HCT116 (cell line): ENCODE measurements around the gene KLHL33. TPM values are rescaled to one million over a fixed set of nuclear protein-coding genes. Genes with fewer than 3 reads are reported as not detected.

ENCODE experiments used
- ATAC-seq: fragments of 200-7000 bp; cut with Tn5 transposase; 2 replicates; pipeline ENCODE4 v1.9.1; 2020; ENCODE audit warnings: mild to moderate bottlenecking, moderate library complexity
- BruUV-seq: library from RNA; stranded (reverse); fragments of 400-500 nt; replicated peaks from 2 replicates; lab custom pipeline; 2021; lab: Mats Ljungman, UMichigan
- CTCF ChIA-PET: fragments of 300-600 bp; sonication (Branson Sonifier 250); formaldehyde crosslinking; loops from one replicate; lab custom pipeline; 2021; ENCODE audit warnings: antibody characterized with exemption; lab: Charles Lee
- POLR2A ChIA-PET: fragments of 300-600, 350-600 bp; sonication (Branson Sonifier 250); formaldehyde crosslinking; loops from one replicate; lab custom pipeline; 2021; ENCODE audit warnings: antibody characterized with exemption; lab: Charles Lee
- RAD21 ChIA-PET, 2 experiments: fragments of 300-600 bp; sonication (Branson Sonifier 250); formaldehyde crosslinking; loops; one replicate each; lab custom pipeline; 2023; ENCODE audit warnings: low total read pairs in 2 of 2; ENCODE audit not compliant: uncharacterized antibody in 2 of 2, unreplicated experiment in 2 of 2, low non-redundant PET in 1 of 2; lab: Charles Lee
- DNase-seq: peaks from one replicate; pipeline ENCODE4 v3.0.0-alpha.2; 2010; ENCODE audit warnings: low read depth, low spot score
- H2AFZ ChIP-seq: fragments of 200-600 bp; shearing (Covaris generic), sonication (generic); 2 replicates; pipeline ENCODE4 v1.6.1; 2017; ENCODE audit warnings: low read depth, mixed run types, mixed read lengths, antibody characterized with exemption, low read length; ENCODE audit not compliant: poor library complexity, severe bottlenecking
- H3K27ac ChIP-seq: 2 replicates; pipeline ENCODE4 v1.5.1; 2012; ENCODE audit warnings: low read depth, low read length
- H3K27me3 ChIP-seq: fragments of 200-600 bp; sonication (generic); 2 replicates; pipeline ENCODE4 v1.6.1; 2016; ENCODE audit warnings: mixed run types, low read length, mixed read lengths; ENCODE audit not compliant: insufficient read depth
- H3K36me3 ChIP-seq, 2 experiments: fragments of 200-500 bp in 1 of 2; fragments of 200-600 bp in 1 of 2; sonication (Bioruptor generic) in 1 of 2; sonication (generic) in 1 of 2; 2 replicates each; pipeline versions ENCODE4 v1.5.1 to v1.6.1; 2014 to 2016; ENCODE audit warnings: low read length in 2 of 2, inconsistent platforms in 1 of 2, mixed read lengths in 1 of 2, mixed run types in 1 of 2; ENCODE audit not compliant: insufficient read depth in 2 of 2, control insufficient read depth in 1 of 2
- H3K4me1 ChIP-seq, 2 experiments: fragments of 200-600 bp in 1 of 2; sonication (generic) in 1 of 2; 2 replicates each; pipeline versions ENCODE4 v1.5.1 to v1.6.1; 2012 to 2017; ENCODE audit warnings: low read length in 2 of 2, inconsistent platforms in 1 of 2, mild to moderate bottlenecking in 1 of 2, mixed read lengths in 1 of 2, mixed run types in 1 of 2, moderate library complexity in 1 of 2; ENCODE audit not compliant: insufficient read depth in 2 of 2, control insufficient read depth in 1 of 2
- H3K4me2 ChIP-seq: fragments of 200-600 bp; sonication (generic); 2 replicates; pipeline ENCODE4 v1.6.1; 2017; ENCODE audit warnings: mixed run types, low read length, mixed read lengths
- H3K4me3 ChIP-seq, 2 experiments: fragments of 200-600 bp in 1 of 2; sonication (generic) in 1 of 2; replicated peaks in 1 of 2; 2 replicates each; pipeline ENCODE4 v1.5.1; 2011 to 2016; ENCODE audit warnings: low read length in 2 of 2, control low read depth in 1 of 2, low read depth in 1 of 2, mild to moderate bottlenecking in 1 of 2, mixed read lengths in 1 of 2, mixed run types in 1 of 2
- H3K79me2 ChIP-seq: fragments of 200-600 bp; sonication (generic); 2 replicates; pipeline ENCODE4 v1.6.1; 2017; ENCODE audit warnings: mild to moderate bottlenecking, mixed run types, low read length, moderate library complexity, mixed read lengths; ENCODE audit not compliant: insufficient read depth
- H3K9ac ChIP-seq: fragments of 200-600 bp; sonication (generic); 2 replicates; pipeline ENCODE4 v1.6.1; 2016; ENCODE audit warnings: low read length, mixed read lengths
- H3K9me2 ChIP-seq: fragments of 200-600 bp; sonication (generic), shearing (Covaris generic); 2 replicates; pipeline ENCODE4 v1.6.1; 2017; ENCODE audit warnings: mixed run types, mild to moderate bottlenecking, moderate library complexity; ENCODE audit not compliant: insufficient read depth
- H3K9me3 ChIP-seq, 2 experiments: fragments of 200-500 bp in 1 of 2; fragments of 200-600 bp in 1 of 2; sonication (Bioruptor generic) in 1 of 2; sonication (generic) in 1 of 2; 2 replicates each; pipeline ENCODE4 v1.6.1; 2014 to 2017; ENCODE audit warnings: low read length in 2 of 2, mixed read lengths in 2 of 2, inconsistent platforms in 1 of 2, low read depth in 1 of 2, mild to moderate bottlenecking in 1 of 2, mixed run types in 1 of 2, moderate library complexity in 1 of 2; ENCODE audit not compliant: control insufficient read depth in 1 of 2, insufficient read depth in 1 of 2
- H4K20me1 ChIP-seq: fragments of 200-600 bp; sonication (generic), shearing (Covaris generic); 2 replicates; pipeline ENCODE4 v1.6.1; 2017; ENCODE audit warnings: mixed run types, mild to moderate bottlenecking, moderate library complexity; ENCODE audit not compliant: insufficient read depth
- CEBPB ChIP-seq: IDR thresholded peaks from 2 replicates; pipeline ENCODE4 v1.6.1; 2012; ENCODE audit warnings: low read depth
- CTCF ChIP-seq, 3 experiments: fragments of 200-600 bp in 1 of 3; sonication (generic) in 1 of 3; IDR thresholded peaks in 2 of 3; conservative IDR thresholded peaks in 1 of 3; 2 replicates each; pipeline ENCODE4 v1.5.1; 2012 to 2017; ENCODE audit warnings: low read depth in 2 of 3, low read length in 2 of 3, antibody characterized with exemption in 1 of 3, borderline replicate concordance in 1 of 3, control low read depth in 1 of 3, mild to moderate bottlenecking in 1 of 3, mixed read lengths in 1 of 3, mixed run types in 1 of 3, moderate library complexity in 1 of 3; ENCODE audit not compliant: insufficient read depth in 1 of 3
- EGR1 ChIP-seq: IDR thresholded peaks from 2 replicates; pipeline ENCODE4 v1.6.1; 2012; ENCODE audit warnings: low read depth
- POLR2A ChIP-seq: IDR thresholded peaks from 2 replicates; pipeline ENCODE4 v1.7.0; 2011; ENCODE audit warnings: borderline replicate concordance; ENCODE audit not compliant: insufficient read depth, insufficient read length; ENCODE audit errors: extremely low read depth
- RAD21 ChIP-seq: IDR thresholded peaks from 2 replicates; pipeline ENCODE4 v1.6.1; 2012; ENCODE audit warnings: low read depth, mild to moderate bottlenecking
- SRF ChIP-seq: IDR thresholded peaks from 2 replicates; pipeline ENCODE4 v1.6.1; 2012; ENCODE audit warnings: low read depth
- ZBTB33 ChIP-seq: IDR thresholded peaks from 2 replicates; pipeline ENCODE4 v1.6.1; 2011; ENCODE audit warnings: mild to moderate bottlenecking, low read length, moderate library complexity; ENCODE audit not compliant: insufficient replicate concordance; ENCODE audit errors: extremely low read depth
- intact Hi-C: fragments of 100-400 bp; cut with micrococcal nuclease; formaldehyde crosslinking; loops from 2 replicates; pipeline ENCODE4 v1.10.0; 2022
- total RNA-seq: library from RNA; stranded (reverse); gene quantifications from one replicate; pipeline ENCODE4 v1.2.1, GENCODE V29; 2021; ENCODE audit not compliant: unreplicated experiment

KLHL33 gene
- total RNA-seq, 1 experiment from 2014 or later = 0.05 TPM

- TF ChIP-seq ZBTB33 = no peak
Observed at GRCh38 chr14:20412876-20413743, 22.9 kb downstream of the KLHL33 start, which contains the start of gene TEP1 (continued).

GRCh38 chr14:20412411-20412810 is 23.6 kb downstream of the KLHL33 start:
- no peak overlapping the region for H2AFZ ChIP-seq
- peak overlapping the region; percentile 86 for H3K9ac ChIP-seq
- no peak for DNase-seq
- H3K4me1 ChIP-seq = peaks cover 11 to 41% of the 10 kb centered on the region in 2 experiments
- POLR2A ChIA-PET = interaction anchor here (1.2 to 3.8 kb wide), 5 partner anchors 9 to 69 kb away, joined by 4 to 30 read pairs (median 8); partner anchors contain the start of genes APEX1, OSGEP, PARP2 and PIP4P1
- peaks cover 6% of the 10 kb centered on the region in 2 experiments; a peak in 2 of 4 replicates for H3K36me3 ChIP-seq
- RAD21 ChIA-PET = no interaction called here
- intact Hi-C loops = loop anchor here (5.0 kb wide), 1 partner anchor 70 kb away; the partner anchor contains the start of gene PARP2
- peak; percentile 0; the same call in 1 of the 2 replicates for ATAC-seq
- no peaks in the 10 kb centered on the region for H3K9me2 ChIP-seq
- H3K27ac ChIP-seq = peak overlapping the region; percentile 98
- no peaks in the 10 kb centered on the region for H3K27me3 ChIP-seq
- CTCF ChIA-PET = interaction anchor here (1.5 kb wide), 1 partner anchor 49 kb away, joined by 4 read pairs; the partner anchor contains the start of gene PIP4P1
- no peaks in the 10 kb centered on the region for H4K20me1 ChIP-seq
- BruUV-seq = no TSS peak
- H3K9me3 ChIP-seq = no peaks in the 10 kb centered on the region
- H3K4me2 ChIP-seq = peak overlapping the region; percentile 92
- TF ChIP-seq RAD21 (no peak), POLR2A (no peak), EGR1 (no peak), SRF (no peak), CTCF (IDR thresholded peaks at IDR 0.05 in 2 of 3, conservative IDR thresholded peaks at IDR 0.05 in 1 of 3; ENCODE audit: borderline replicate concordance in 1 of 3, insufficient read depth in 1 of 3, low read depth in 2 of 3, low read length in 2 of 3) (no peak), CEBPB (no peak)
- peaks cover 19% of the 10 kb centered on the region for H3K79me2 ChIP-seq
- peak overlapping the region; percentile 91 to 96 for H3K4me3 ChIP-seq
